Measurements from ENCODE around the gene DSG3. TPM values are rescaled to one million over a fixed set of nuclear protein-coding genes. Genes with fewer than 3 reads are reported as not detected.

The DSG3 gene
- total RNA-seq, 2 donors from 2014 or later: 0.15 to 0.20 TPM

GRCh38 chr18:31426871-31427406 lies 20.6 kb upstream of the DSG3 start:
- DNase-seq (no peak), ATAC-seq (no peak)
- intact Hi-C loops (cut with DNase I, micrococcal nuclease): no loop called here

GRCh38 chr18:31428211-31428610 lies 19.3 kb upstream of the DSG3 start:
- intact Hi-C loops (cut with DNase I, micrococcal nuclease): no loop called here
- ATAC-seq (no peak), DNase-seq (no peak)

GRCh38 chr18:31429623-31430022 lies 17.9 kb upstream of the DSG3 start:
- intact Hi-C loops (cut with DNase I, micrococcal nuclease): no loop called here
- DNase-seq (peak; percentile 62 to 70), ATAC-seq (peak; percentile 99)

- peak; percentile 32 for ATAC-seq
- no peak for DNase-seq
- intact Hi-C loops (cut with DNase I, micrococcal nuclease): no loop called here
These were observed 17.5 kb upstream of the DSG3 start for GRCh38 chr18:31430072-31430471.

GRCh38 chr18:31430554-31430953 lies 17.0 kb upstream of the DSG3 start:
- ATAC-seq (no peak), DNase-seq (no peak)
- intact Hi-C loops (cut with DNase I, micrococcal nuclease): no loop called here

- ATAC-seq (no peak), DNase-seq (no peak)
- intact Hi-C loops (cut with DNase I, micrococcal nuclease): no loop called here
These were observed 15.2 kb upstream of the DSG3 start for GRCh38 chr18:31432316-31432715.

- ATAC-seq (no peak), DNase-seq (no peak)
- intact Hi-C loops (cut with DNase I, micrococcal nuclease): no loop called here
These were observed 10.7 kb upstream of the DSG3 start for GRCh38 chr18:31436825-31437224.

GRCh38 chr18:31438402-31438801 lies 9.1 kb upstream of the DSG3 start:
- intact Hi-C loops (cut with DNase I, micrococcal nuclease): no loop called here
- ATAC-seq (no peak), DNase-seq (no peak)

GRCh38 chr18:31439807-31440325 lies 7.7 kb upstream of the DSG3 start:
- no peak for DNase-seq
- no peak for ATAC-seq
- intact Hi-C loops (cut with DNase I, micrococcal nuclease): no loop called here

- intact Hi-C loops (cut with DNase I, micrococcal nuclease): no loop called here
- ATAC-seq (no peak), DNase-seq (no peak)
These were observed 6.8 kb upstream of the DSG3 start for GRCh38 chr18:31440787-31441186.

GRCh38 chr18:31441493-31441892 lies 6.0 kb upstream of the DSG3 start:
- ATAC-seq (no peak), DNase-seq (no peak)
- intact Hi-C loops (cut with DNase I, micrococcal nuclease): no loop called here

- ATAC-seq: no peak
- no peak for DNase-seq
- intact Hi-C loops (cut with DNase I, micrococcal nuclease): no loop called here
These were observed 3.4 kb upstream of the DSG3 start for GRCh38 chr18:31444142-31444541.

- intact Hi-C loops (cut with DNase I, micrococcal nuclease): no loop called here
- ATAC-seq: no peak
- no peak for DNase-seq
These were observed 1.6 kb upstream of the DSG3 start for GRCh38 chr18:31445908-31446307.

GRCh38 chr18:31446854-31447253 lies 687 bp upstream of the DSG3 start:
- ATAC-seq (no peak), DNase-seq (no peak)
- intact Hi-C loops (cut with DNase I, micrococcal nuclease): no loop called here

GRCh38 chr18:31450409-31450808 lies 2.9 kb downstream of the DSG3 start:
- ATAC-seq (no peak), DNase-seq (no peak)
- intact Hi-C loops (cut with DNase I, micrococcal nuclease): no loop called here

- intact Hi-C loops (cut with DNase I, micrococcal nuclease): no loop called here
- DNase-seq (no peak), ATAC-seq (no peak)
These were observed 4.1 kb downstream of the DSG3 start for GRCh38 chr18:31451625-31452024.

- intact Hi-C loops (cut with DNase I, micrococcal nuclease): no loop called here
- DNase-seq (no peak), ATAC-seq (no peak)
These were observed 6.6 kb downstream of the DSG3 start for GRCh38 chr18:31454066-31454708.

- no peak for ATAC-seq
- intact Hi-C loops (cut with DNase I, micrococcal nuclease): no loop called here
- no peak for DNase-seq
These were observed 22.1 kb downstream of the DSG3 start for GRCh38 chr18:31469629-31470028.

- DNase-seq (no peak), ATAC-seq (no peak)
- intact Hi-C loops (cut with DNase I, micrococcal nuclease): no loop called here
These were observed 31.1 kb downstream of the DSG3 start for GRCh38 chr18:31478688-31479087.

GRCh38 chr18:31482051-31482450 lies 34.5 kb downstream of the DSG3 start:
- DNase-seq (no peak), ATAC-seq (no peak)
- intact Hi-C loops (cut with DNase I, micrococcal nuclease): no loop called here

- intact Hi-C loops (cut with DNase I, micrococcal nuclease): no loop called here
- DNase-seq (no peak), ATAC-seq (no peak)
These were observed 35.9 kb downstream of the DSG3 start for GRCh38 chr18:31483396-31483795.

All from left colon (tissue), 2 donors.